Vagina (tissue), 2 donors: ENCODE results near the gene ALLC.

Experiments used
- POLR2A ChIP-seq, 2 donors: fragments of 450-650 bp; IDR thresholded peaks; one replicate each; pipeline ENCODE4 v1.6.1; 2017; ENCODE audit warnings: antibody characterized with exemption in 2 of 2, mild to moderate bottlenecking in 2 of 2, moderate library complexity in 2 of 2
- TF ChIP-seq, protein P1 (sequence below), 3 experiments: fragments of 450-650 bp in 2 of 3; fragments of 200-600 bp in 1 of 3; sonication (generic) in 1 of 3; IDR thresholded peaks; one replicate each; pipeline ENCODE4 v1.5.1; 2017 to 2019; ENCODE audit warnings: antibody characterized with exemption in 3 of 3, mild to moderate bottlenecking in 2 of 3, moderate library complexity in 2 of 3

DNA sequence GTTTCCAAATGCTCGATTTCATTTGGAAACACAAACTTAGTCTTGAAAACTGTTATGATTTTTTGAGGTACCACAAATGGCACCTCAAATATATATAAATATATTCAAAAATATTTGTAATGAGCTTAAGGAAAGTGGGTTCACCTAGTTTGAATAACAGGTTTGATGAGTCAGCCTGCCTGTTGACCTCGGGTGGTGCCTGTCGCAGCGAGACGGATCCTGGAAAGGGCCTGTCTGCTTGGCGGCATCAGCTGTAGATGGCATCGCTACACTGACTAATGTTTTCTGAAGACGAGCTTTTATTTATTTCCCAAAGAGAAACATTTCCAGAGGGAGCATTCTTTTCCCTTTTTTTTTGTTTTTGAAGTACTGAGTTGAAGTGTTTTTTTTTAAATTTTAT, 6.9 kb downstream of the ALLC start:
- TF ChIP-seq, protein P1, sequence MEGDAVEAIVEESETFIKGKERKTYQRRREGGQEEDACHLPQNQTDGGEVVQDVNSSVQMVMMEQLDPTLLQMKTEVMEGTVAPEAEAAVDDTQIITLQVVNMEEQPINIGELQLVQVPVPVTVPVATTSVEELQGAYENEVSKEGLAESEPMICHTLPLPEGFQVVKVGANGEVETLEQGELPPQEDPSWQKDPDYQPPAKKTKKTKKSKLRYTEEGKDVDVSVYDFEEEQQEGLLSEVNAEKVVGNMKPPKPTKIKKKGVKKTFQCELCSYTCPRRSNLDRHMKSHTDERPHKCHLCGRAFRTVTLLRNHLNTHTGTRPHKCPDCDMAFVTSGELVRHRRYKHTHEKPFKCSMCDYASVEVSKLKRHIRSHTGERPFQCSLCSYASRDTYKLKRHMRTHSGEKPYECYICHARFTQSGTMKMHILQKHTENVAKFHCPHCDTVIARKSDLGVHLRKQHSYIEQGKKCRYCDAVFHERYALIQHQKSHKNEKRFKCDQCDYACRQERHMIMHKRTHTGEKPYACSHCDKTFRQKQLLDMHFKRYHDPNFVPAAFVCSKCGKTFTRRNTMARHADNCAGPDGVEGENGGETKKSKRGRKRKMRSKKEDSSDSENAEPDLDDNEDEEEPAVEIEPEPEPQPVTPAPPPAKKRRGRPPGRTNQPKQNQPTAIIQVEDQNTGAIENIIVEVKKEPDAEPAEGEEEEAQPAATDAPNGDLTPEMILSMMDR (IDR thresholded peaks at IDR 0.05) = no peak
- TF ChIP-seq POLR2A (IDR thresholded peaks at IDR 0.05) = no peak
